GM19099 (cell line): ENCODE data around the gene CTCFL.

Experiments
- POLR2A ChIP-seq: IDR thresholded peaks from 3 replicates; pipeline ENCODE4 v1.6.1; 2011; ENCODE audit warnings: low read depth; ENCODE audit not compliant: insufficient read length; ENCODE audit errors: extremely low read depth

CTCFL gene

DNA sequence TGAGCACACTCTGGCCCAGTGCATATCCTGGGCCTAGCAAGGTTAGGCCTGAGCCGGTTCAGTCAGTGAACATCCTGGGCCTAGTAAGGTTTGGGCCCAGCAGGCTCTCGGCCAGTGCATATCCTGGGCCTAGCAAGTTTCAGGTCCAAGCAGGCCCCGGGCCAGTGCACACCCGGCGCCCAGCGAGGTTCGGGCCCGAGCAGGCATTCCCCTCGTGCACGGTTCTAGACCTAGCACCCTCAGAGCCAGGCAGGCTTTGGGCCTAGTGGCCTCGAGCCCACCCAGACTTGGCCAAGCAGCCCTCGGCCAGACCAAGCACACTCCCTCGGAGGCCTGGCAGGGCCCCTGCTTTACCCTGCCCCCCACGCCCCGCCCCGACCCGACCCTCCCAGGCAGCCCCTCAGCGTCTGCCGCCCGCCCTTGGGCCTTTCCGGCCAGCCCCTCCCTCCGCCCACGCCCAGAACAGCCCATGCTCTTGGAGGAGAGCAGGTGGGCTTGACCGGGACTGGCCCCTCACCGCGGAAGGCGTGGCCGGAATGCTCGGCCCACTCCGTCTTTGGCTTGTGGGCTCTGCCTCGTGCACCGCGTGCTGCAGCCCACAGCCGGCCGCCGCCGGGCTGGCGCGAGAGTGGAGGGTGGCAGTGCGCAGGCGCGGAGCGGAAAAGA is at the start of gene CTCFL:
Gene CTCFL (minus strand): TSS at position 630 of the 666 bp plus-strand sequence. CDS start 935 bp downstream, outside the sequence.
- TF ChIP-seq POLR2A: no peak

- no peak for TF ChIP-seq POLR2A
Measured at GRCh38 chr20:57573894-57574293, 49.0 kb upstream of the CTCFL start.

GRCh38 chr20:57573242-57573641 is 48.3 kb upstream of the CTCFL start:
- no peak for TF ChIP-seq POLR2A

DNA sequence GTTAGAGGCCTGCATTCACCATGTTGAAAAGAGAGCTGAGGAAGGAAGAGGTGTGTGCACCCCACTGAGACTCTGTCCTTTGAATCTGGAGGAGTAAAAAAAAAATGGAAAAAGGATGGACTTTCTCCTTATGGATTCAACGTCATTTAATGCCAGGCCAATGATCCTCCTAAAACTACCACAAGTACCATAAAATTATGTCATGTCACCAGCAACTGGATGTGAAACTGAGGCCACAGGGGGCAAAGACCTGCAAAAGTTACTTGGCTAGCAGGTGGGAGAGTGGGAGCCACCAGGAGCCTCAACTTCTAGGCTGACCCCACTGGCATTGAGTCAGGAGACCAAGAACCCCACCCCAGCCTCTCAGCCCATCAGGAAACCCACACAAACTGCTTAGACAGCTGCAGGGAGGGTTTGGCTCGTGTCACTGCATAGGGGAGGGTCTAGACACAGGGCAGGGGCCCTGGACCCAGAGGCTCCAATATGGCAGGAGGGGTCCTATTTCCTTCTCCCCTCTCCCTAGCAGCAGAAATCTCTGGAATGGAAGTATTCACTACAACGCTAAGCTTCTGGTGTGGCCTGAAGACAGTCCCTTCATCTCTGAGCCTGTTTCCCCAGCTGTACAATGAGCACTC is 47.0 kb upstream of the CTCFL start:
- no peak for TF ChIP-seq POLR2A

DNA sequence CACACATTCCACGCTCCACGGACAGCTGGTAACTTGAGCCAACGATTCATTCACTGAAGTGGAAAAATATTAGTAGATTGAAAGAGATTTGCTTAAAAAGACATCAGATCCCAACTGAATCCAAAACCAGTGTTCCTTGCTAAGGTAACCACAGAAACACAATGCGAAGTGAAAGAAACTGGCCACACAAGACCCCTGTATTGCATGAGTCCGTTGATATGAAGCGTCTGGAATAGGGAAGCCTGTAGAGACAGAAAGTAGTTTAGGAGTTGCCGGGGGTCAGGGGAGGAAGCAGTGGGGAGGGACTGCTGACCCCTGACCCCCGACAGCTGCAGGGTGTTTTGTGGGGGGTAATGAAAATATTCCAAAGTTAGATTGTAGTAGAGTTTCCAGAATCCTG is 46.0 kb upstream of the CTCFL start:
- TF ChIP-seq POLR2A: no peak

GRCh38 chr20:57570145-57570850 is 45.4 kb upstream of the CTCFL start:
- no peak for TF ChIP-seq POLR2A

DNA sequence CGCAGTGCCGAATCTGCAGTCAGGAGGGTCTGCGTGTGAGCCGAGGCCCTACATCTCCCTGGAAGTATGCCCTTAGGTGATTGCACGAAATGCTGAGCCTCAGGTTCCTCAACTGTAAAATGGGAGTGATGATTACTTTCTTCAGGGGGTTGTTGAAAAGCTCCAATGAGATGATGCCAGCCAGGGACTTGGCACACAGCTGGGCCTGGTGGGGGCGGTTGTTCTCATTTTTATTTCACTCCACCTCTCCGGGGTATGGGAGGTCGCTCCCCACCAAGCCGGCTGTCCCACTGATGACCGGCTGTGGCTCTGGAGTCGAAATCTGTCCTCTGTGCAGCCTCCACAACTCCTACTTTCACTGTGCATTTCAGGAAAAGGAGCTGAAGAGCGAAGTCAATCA is 44.0 kb upstream of the CTCFL start:
- TF ChIP-seq POLR2A: no peak

- TF ChIP-seq POLR2A: no peak
Measured at GRCh38 chr20:57568088-57568896, 43.4 kb upstream of the CTCFL start.

DNA sequence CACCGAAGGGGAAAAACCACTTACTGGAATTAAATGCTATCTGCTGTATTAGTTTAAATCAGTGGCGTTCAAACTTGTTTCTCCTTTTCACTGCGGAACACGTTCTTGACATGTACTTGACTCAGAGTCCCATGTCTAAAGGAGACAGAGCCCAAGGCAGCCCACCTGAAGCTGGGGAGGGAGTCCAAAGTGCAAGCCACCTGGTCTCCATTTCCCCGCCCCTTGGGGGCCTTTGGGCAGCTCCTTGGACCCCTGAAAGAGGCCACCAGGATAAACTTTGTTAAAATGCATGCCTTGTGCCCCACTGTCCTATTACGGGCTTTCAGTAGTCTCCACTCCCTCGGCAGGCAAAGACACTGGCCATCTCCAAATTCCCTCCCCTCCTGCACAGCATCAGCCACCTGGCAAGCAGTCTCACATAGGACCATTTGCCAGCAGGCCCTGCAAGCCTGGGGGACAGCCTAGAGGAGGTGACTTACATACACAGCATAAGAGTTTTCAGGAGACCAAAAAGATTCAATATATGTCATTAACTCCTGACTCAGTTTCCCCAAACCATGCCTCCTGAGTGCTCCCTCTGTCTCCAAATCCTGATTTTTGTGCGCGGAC is 42.6 kb upstream of the CTCFL start:
- TF ChIP-seq POLR2A: no peak

DNA sequence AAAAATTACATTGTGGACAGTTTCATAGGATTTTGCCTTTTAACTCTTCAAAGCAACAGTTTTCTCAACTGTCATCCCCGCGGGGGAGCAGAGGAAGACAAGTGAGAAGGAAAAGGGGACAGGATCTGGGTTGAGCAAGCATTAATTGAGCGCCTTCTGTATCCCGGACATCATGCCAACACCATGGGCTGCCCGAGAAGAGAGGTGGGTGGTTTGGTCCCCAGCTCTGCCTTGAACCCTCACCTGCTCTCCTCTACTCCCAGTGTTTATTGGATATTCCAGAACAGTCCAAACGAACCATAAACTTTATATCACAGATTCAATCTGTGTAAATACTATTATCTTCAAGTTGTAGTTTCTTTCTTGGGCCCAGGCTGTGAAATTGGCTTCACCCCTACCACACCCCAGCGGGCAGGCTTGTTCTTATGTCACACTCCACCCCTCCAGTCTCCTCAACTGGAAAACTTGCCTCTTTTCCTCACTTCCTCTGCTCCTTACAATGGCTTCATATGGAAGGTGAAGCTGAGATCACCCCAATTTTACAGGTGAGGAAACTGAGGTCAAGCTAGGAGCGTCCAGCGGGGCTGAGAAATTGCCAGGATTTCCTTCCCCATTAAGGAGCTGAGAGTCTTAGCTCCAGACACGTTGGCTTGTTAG is 42.0 kb upstream of the CTCFL start:
- TF ChIP-seq POLR2A: no peak

DNA sequence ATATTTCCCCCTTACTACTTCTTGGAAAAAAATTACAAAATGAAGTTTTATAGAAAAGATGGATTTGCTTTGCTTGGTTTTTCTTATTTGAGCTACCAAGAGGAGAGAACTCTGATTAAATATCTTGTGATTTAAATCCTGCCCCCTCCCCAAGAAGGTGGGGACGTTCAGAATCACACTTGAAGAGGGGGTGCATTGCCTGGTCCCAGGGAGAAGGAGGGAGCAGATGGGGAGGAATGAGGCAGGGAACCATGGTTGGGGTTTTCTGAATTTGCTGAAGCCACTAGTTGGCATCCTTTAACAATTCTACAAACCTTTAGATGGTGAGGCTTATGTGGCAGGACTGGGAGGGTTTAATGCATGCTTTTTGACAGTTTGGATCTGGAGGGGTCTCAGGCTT is 41.5 kb upstream of the CTCFL start:
- TF ChIP-seq POLR2A: no peak

- TF ChIP-seq POLR2A: no peak
Measured at GRCh38 chr20:57564951-57565642, 40.2 kb upstream of the CTCFL start.

- no peak for TF ChIP-seq POLR2A
Measured at GRCh38 chr20:57564180-57564802, 39.4 kb upstream of the CTCFL start.
